Loucy (cell line): ENCODE results near the gene ZNF132.

Source experiments
- H2AFZ ChIP-seq: fragments of 200-600 bp; sonication (generic); 2 replicates; pipeline ENCODE4 v1.6.0; 2016; ENCODE audit warnings: antibody characterized with exemption, mild to moderate bottlenecking, low read length, moderate library complexity
- H3F3A ChIP-seq: fragments of 200-600 bp; 2 replicates; pipeline ENCODE4 v1.6.0; 2016; ENCODE audit warnings: antibody characterized with exemption, low read depth, mild to moderate bottlenecking
- H3K27me3 ChIP-seq: fragments of 200-600 bp; sonication (generic); 2 replicates; pipeline ENCODE4 v1.6.1; 2014; ENCODE audit warnings: low read length, mild to moderate bottlenecking; ENCODE audit not compliant: insufficient read depth, poor library complexity, severe bottlenecking
- H3K36me3 ChIP-seq: fragments of 200-600 bp; sonication (generic); 2 replicates; pipeline ENCODE4 v1.6.1; 2016; ENCODE audit warnings: low read length; ENCODE audit not compliant: insufficient read depth
- H3K4me1 ChIP-seq: fragments of 200-600 bp; sonication (generic); 2 replicates; pipeline ENCODE4 v1.5.1; 2014; ENCODE audit warnings: low read length, mild to moderate bottlenecking; ENCODE audit not compliant: insufficient read depth, poor library complexity, severe bottlenecking
- H3K4me2 ChIP-seq: fragments of 200-600 bp; sonication (generic); 2 replicates; pipeline ENCODE4 v1.6.0; 2014; ENCODE audit warnings: antibody characterized with exemption, low read length, low read depth, mild to moderate bottlenecking; ENCODE audit not compliant: poor library complexity, severe bottlenecking
- H3K4me3 ChIP-seq: fragments of 200-600 bp; sonication (generic); 2 replicates; pipeline ENCODE4 v1.5.1; 2014; ENCODE audit warnings: low read length, mild to moderate bottlenecking, mixed read lengths; ENCODE audit not compliant: poor library complexity, severe bottlenecking
- H3K79me2 ChIP-seq: fragments of 200-600 bp; sonication (generic); 2 replicates; pipeline ENCODE4 v1.6.1; 2014; ENCODE audit warnings: low read length; ENCODE audit not compliant: insufficient read depth
- H3K9ac ChIP-seq: fragments of 200-600 bp; sonication (generic); 2 replicates; pipeline ENCODE4 v1.6.0; 2014; ENCODE audit warnings: mild to moderate bottlenecking, low read depth, low read length, moderate library complexity; ENCODE audit not compliant: poor library complexity, severe bottlenecking
- H3K9me2 ChIP-seq: fragments of 200-600 bp; sonication (generic); replicated peaks from 2 replicates; pipeline ENCODE4 v1.6.1; 2016; ENCODE audit warnings: low read depth, low read length, mixed read lengths
- H3K9me3 ChIP-seq: fragments of 200-600 bp; sonication (generic); 2 replicates; pipeline ENCODE4 v1.6.1; 2014; ENCODE audit warnings: mild to moderate bottlenecking, antibody characterized with exemption, low read length, low read depth; ENCODE audit not compliant: insufficient read depth
- H4K20me1 ChIP-seq: fragments of 200-600 bp; sonication (generic); 2 replicates; pipeline ENCODE4 v1.6.0; 2014; ENCODE audit warnings: antibody characterized with exemption, low read length, mild to moderate bottlenecking; ENCODE audit not compliant: insufficient read depth, poor library complexity, severe bottlenecking
- CTCF ChIP-seq: fragments of 200-600 bp; sonication (generic); conservative IDR thresholded peaks from 2 replicates; pipeline ENCODE4 v1.5.1; 2014; ENCODE audit warnings: mild to moderate bottlenecking, antibody characterized with exemption, low read length
- EZH2phosphoT487 ChIP-seq: fragments of 200-600 bp; IDR thresholded peaks from 2 replicates; pipeline ENCODE4 v1.6.1; 2018; ENCODE audit warnings: antibody characterized with exemption, mild to moderate bottlenecking, moderate library complexity, borderline replicate concordance

ZNF132 gene

GRCh38 chr19:58387338-58388174 lies 52.4 kb downstream of the ZNF132 start:
- no peaks in the 10 kb centered on the region for H3F3A ChIP-seq
- peaks cover 28% of the 10 kb centered on the region for H3K4me1 ChIP-seq
- H3K36me3 ChIP-seq, result peaks cover 6% of the 10 kb centered on the region; the same call in 1 of the 2 replicates
- peak; percentile 43 for TF ChIP-seq CTCF
- no peak for TF ChIP-seq EZH2phosphoT487
- H4K20me1 ChIP-seq, result peaks cover 37% of the 10 kb centered on the region
- no peaks in the 10 kb centered on the region for H3K9me2 ChIP-seq
- H3K4me2 ChIP-seq, result peak overlapping the region; percentile 99
- peaks cover 70% of the 10 kb centered on the region for H3K79me2 ChIP-seq
- no peak overlapping the region for H2AFZ ChIP-seq
- no peaks in the 10 kb centered on the region for H3K9me3 ChIP-seq
- peak overlapping the region; percentile 96 for H3K4me3 ChIP-seq
- peak overlapping the region; percentile 81 for H3K9ac ChIP-seq
- H3K27me3 ChIP-seq, result no peaks in the 10 kb centered on the region

- TF ChIP-seq CTCF (no peak), EZH2phosphoT487 (no peak)
- Histone ChIP-seq H3K4me2 (peak within 1 kb of the TSS; percentile 99), H3K79me2 (peaks cover 62% of the 10 kb centered on the region), H3K9me2 (no peaks in the 10 kb centered on the region), H3K27me3 (no peaks in the 10 kb centered on the region), H4K20me1 (peaks cover 35% of the 10 kb centered on the region), H3K4me3 (peak within 1 kb of the TSS; percentile 96), H3K9ac (peak within 1 kb of the TSS; percentile 99), H3K9me3 (no peaks in the 10 kb centered on the region), H3K4me1 (peaks cover 34% of the 10 kb centered on the region), H3F3A (no peaks in the 10 kb centered on the region), H2AFZ (peak within 1 kb of the TSS; percentile 77), H3K36me3 (peaks cover 6% of the 10 kb centered on the region; the same call in 1 of the 2 replicates)
Observed at GRCh38 chr19:58386576-58387337, 53.2 kb downstream of the ZNF132 start, which contains the start of gene RPS5. RPS5 (plus strand) TSS chr19:58387269; CDS start chr19:58388138, 869 bp downstream.

GRCh38 chr19:58385891-58386575 lies 53.9 kb downstream of the ZNF132 start:
- H3K4me3 ChIP-seq, result peak overlapping the region; percentile 96
- H2AFZ ChIP-seq, result peak overlapping the region; percentile 77
- no peaks in the 10 kb centered on the region for H3F3A ChIP-seq
- peaks cover 31% of the 10 kb centered on the region for H3K4me1 ChIP-seq
- H3K36me3 ChIP-seq, result peaks cover 6% of the 10 kb centered on the region; the same call in 1 of the 2 replicates
- no peaks in the 10 kb centered on the region for H3K9me3 ChIP-seq
- H3K79me2 ChIP-seq, result peaks cover 55% of the 10 kb centered on the region
- H4K20me1 ChIP-seq, result peaks cover 34% of the 10 kb centered on the region
- no peaks in the 10 kb centered on the region for H3K9me2 ChIP-seq
- H3K9ac ChIP-seq, result peak overlapping the region; percentile 99
- no peak for TF ChIP-seq EZH2phosphoT487
- no peak for TF ChIP-seq CTCF
- peak overlapping the region; percentile 88 for H3K4me2 ChIP-seq
- no peaks in the 10 kb centered on the region for H3K27me3 ChIP-seq
